ENCODE data around the gene PPP1R13B. TPM values are rescaled to one million over a fixed set of nuclear protein-coding genes. Genes with fewer than 3 reads are reported as not detected.

The PPP1R13B gene
- polyA plus RNA-seq, 2 of the 4 experiments (the other 2 are of a cell fraction), result 2.2 to 2.7 TPM

DNA sequence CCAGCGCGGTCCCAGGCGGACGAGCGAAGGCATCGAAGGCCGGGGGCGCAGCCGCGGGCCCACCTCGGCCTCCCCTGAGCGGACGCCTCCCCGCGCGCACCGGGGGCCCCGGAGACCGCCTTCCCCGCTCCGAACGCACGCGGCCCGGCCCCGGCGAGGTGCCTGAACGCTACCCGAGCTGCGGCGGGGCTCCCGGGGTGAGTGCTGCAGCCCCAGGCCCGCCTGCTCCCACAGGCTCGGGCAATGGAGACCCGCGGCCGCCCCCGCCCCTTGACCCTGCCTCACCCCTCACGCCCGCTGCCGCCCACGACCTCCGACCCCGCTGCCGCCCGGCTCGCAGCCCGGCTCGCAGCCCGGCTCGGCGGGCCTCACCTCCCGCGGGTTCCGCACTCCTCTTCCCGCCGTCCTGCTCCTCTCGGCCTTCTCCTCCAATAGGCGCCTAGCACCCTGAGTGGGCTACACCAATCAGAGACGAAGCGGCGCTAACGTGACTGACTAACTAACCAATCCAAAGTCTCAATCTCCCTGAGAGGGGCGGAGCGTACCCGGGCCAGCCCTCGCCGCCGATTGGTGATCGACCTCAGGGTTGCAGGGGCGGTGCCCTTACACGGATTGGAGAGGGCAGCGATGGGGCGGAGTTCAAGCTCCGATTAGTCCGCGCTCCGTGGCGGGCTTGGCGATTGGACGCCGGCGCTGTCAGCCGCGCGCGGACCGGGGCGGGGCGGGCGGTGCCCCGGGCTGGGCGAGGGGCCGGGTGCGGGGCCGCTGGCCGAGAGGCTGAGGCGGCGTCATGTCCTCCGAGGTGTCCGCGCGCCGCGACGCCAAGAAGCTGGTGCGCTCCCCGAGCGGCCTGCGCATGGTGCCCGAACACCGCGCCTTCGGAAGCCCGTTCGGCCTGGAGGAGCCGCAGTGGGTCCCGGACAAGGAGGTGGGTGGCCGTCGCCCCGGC lies 132.0 kb downstream of the PPP1R13B start, which contains the start of the genes XRCC3 and ZFYVE21 (continued):
- TF ChIP-seq RAD21 (conservative IDR thresholded peaks at IDR 0.05 in 1 of 2, IDR thresholded peaks at IDR 0.05 in 1 of 2) (no peak), JUNB (IDR thresholded peaks at IDR 0.05) (no peak), RCOR1 (IDR thresholded peaks at IDR 0.05; ENCODE audit: low read depth, low read length) (no peak), FOSB (CRISPR knock-in tag; IDR thresholded peaks at IDR 0.05) (no peak), EHMT2 (IDR thresholded peaks at IDR 0.05; ENCODE audit: low read depth) (no peak), NR3C1 (IDR thresholded peaks at IDR 0.05) (no peak)
- TF ChIP-seq, protein P1, sequence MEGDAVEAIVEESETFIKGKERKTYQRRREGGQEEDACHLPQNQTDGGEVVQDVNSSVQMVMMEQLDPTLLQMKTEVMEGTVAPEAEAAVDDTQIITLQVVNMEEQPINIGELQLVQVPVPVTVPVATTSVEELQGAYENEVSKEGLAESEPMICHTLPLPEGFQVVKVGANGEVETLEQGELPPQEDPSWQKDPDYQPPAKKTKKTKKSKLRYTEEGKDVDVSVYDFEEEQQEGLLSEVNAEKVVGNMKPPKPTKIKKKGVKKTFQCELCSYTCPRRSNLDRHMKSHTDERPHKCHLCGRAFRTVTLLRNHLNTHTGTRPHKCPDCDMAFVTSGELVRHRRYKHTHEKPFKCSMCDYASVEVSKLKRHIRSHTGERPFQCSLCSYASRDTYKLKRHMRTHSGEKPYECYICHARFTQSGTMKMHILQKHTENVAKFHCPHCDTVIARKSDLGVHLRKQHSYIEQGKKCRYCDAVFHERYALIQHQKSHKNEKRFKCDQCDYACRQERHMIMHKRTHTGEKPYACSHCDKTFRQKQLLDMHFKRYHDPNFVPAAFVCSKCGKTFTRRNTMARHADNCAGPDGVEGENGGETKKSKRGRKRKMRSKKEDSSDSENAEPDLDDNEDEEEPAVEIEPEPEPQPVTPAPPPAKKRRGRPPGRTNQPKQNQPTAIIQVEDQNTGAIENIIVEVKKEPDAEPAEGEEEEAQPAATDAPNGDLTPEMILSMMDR (IDR thresholded peaks at IDR 0.05), result no peak

DNA sequence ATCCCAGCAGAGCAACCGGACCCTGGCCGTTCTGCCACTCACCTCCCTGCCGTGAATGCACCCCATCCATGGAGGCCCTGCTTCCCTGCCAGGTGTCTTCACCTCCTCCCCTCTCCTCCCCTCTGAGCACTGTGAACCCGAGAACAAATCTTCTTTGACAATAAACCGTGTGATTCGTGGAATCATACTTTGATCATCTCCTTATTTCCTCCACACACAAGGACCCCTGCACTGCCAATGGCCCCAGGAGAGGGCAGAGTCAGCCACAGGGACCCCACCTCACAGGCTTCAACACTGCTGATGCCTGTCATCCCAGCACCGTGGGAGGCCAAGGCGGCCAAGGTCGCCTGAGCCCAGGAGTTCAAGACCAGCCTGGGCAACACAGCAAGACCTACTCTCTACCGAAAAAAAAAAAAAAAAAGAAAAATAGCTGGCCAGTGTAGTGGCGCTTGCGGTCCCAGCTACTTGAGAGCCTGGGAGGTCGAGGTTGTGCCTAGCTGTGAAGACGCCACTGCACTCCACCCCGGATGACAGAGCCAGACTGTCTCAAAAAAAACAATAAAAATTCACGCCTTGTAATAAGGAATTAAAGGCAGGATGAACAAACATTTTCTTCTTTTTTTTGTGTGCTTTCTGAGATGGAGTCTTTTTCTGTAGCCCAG lies 133.2 kb downstream of the PPP1R13B start:
- DNase-seq (ENCODE audit: low read depth in 1 of 2, low spot score in 1 of 2) (no peak), FAIRE-seq (no peak), ATAC-seq (no peak)
- Histone ChIP-seq H3K9me3 (no peaks in the 10 kb centered on the region), H3K4me2 (peak overlapping the region; percentile 84), H3K4me1 (peaks cover 19% of the 10 kb centered on the region; the same call in 2 of the 3 replicates), H3K4me3 (peak overlapping the region; percentile 77), H3K27ac (peak overlapping the region; percentile 81 to 93)
- no peak for TF ChIP-seq KDM5A (IDR thresholded peaks at IDR 0.05)
- TF ChIP-seq POLR2A (IDR thresholded peaks at IDR 0.05; ENCODE audit: low read length), result no peak
- TF ChIP-seq SMC3 (IDR thresholded peaks at IDR 0.05), result no peak
- no peak for TF ChIP-seq ESRRA (IDR thresholded peaks at IDR 0.05; ENCODE audit: borderline replicate concordance, low read length)
- no peak for TF ChIP-seq TFCP2L1 (CRISPR knock-in tag; IDR thresholded peaks at IDR 0.05)
- TF ChIP-seq, protein P2, sequence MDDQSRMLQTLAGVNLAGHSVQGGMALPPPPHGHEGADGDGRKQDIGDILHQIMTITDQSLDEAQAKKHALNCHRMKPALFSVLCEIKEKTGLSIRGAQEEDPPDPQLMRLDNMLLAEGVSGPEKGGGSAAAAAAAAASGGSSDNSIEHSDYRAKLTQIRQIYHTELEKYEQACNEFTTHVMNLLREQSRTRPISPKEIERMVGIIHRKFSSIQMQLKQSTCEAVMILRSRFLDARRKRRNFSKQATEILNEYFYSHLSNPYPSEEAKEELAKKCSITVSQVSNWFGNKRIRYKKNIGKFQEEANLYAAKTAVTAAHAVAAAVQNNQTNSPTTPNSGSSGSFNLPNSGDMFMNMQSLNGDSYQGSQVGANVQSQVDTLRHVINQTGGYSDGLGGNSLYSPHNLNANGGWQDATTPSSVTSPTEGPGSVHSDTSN (IDR thresholded peaks at IDR 0.05), result no peak
- no peak for TF ChIP-seq MYC (IDR thresholded peaks at IDR 0.05; ENCODE audit: borderline replicate concordance, low read length)
- no peak for TF ChIP-seq KDM1A (IDR thresholded peaks at IDR 0.05; ENCODE audit: low read depth)
- TF ChIP-seq, protein P3, sequence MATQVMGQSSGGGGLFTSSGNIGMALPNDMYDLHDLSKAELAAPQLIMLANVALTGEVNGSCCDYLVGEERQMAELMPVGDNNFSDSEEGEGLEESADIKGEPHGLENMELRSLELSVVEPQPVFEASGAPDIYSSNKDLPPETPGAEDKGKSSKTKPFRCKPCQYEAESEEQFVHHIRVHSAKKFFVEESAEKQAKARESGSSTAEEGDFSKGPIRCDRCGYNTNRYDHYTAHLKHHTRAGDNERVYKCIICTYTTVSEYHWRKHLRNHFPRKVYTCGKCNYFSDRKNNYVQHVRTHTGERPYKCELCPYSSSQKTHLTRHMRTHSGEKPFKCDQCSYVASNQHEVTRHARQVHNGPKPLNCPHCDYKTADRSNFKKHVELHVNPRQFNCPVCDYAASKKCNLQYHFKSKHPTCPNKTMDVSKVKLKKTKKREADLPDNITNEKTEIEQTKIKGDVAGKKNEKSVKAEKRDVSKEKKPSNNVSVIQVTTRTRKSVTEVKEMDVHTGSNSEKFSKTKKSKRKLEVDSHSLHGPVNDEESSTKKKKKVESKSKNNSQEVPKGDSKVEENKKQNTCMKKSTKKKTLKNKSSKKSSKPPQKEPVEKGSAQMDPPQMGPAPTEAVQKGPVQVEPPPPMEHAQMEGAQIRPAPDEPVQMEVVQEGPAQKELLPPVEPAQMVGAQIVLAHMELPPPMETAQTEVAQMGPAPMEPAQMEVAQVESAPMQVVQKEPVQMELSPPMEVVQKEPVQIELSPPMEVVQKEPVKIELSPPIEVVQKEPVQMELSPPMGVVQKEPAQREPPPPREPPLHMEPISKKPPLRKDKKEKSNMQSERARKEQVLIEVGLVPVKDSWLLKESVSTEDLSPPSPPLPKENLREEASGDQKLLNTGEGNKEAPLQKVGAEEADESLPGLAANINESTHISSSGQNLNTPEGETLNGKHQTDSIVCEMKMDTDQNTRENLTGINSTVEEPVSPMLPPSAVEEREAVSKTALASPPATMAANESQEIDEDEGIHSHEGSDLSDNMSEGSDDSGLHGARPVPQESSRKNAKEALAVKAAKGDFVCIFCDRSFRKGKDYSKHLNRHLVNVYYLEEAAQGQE (IDR thresholded peaks at IDR 0.05), result no peak
- no peak for TF ChIP-seq RFX5 (IDR thresholded peaks at IDR 0.05)
- no peak for TF ChIP-seq EHF (CRISPR knock-in tag; IDR thresholded peaks at IDR 0.05)
- TF ChIP-seq BHLHE40 (IDR thresholded peaks at IDR 0.05; ENCODE audit: low read depth, low read length), result no peak
- TF ChIP-seq HOXB5 (CRISPR knock-in tag; IDR thresholded peaks at IDR 0.05), result no peak
- TF ChIP-seq, protein P4, sequence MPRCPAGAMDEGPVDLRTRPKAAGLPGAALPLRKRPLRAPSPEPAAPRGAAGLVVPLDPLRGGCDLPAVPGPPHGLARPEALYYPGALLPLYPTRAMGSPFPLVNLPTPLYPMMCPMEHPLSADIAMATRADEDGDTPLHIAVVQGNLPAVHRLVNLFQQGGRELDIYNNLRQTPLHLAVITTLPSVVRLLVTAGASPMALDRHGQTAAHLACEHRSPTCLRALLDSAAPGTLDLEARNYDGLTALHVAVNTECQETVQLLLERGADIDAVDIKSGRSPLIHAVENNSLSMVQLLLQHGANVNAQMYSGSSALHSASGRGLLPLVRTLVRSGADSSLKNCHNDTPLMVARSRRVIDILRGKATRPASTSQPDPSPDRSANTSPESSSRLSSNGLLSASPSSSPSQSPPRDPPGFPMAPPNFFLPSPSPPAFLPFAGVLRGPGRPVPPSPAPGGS (IDR thresholded peaks at IDR 0.05), result no peak
- TF ChIP-seq RARB (CRISPR knock-in tag; IDR thresholded peaks at IDR 0.05), result no peak
- no peak for TF ChIP-seq NPAS2 (CRISPR knock-in tag; IDR thresholded peaks at IDR 0.05; ENCODE audit: borderline replicate concordance)
- TF ChIP-seq SREBF2 (IDR thresholded peaks at IDR 0.05), result no peak
- TF ChIP-seq HEYL (CRISPR knock-in tag; IDR thresholded peaks at IDR 0.05), result no peak
- TF ChIP-seq EHMT2 (IDR thresholded peaks at IDR 0.05; ENCODE audit: low read depth), result no peak
- ChIA-PET CTCF (interaction anchor here (0.6 to 2.0 kb wide), 3 partner anchors 9 to 262 kb away, joined by 3 to 5 read pairs (median 4); no protein-coding TSS in a partner anchor), POLR2A (interaction anchor here (0.7 kb wide), 1 partner anchor 85 kb away, joined by 3 read pairs; the partner anchor contains the start of gene KLC1)
- WGBS (ENCODE audit: missing lambda C conversion rate), result 77% methylated on average over 15 of the region's 16 CpGs

All from A549 (cell line).